Heart left ventricle (tissue), 16 donors: ENCODE measurements around the gene SCAI. TPM values are rescaled to one million over a fixed set of nuclear protein-coding genes. Genes with fewer than 3 reads are reported as not detected.

Experiments
- ATAC-seq, 4 donors: fragments of 200-7000 bp; cut with Tn5 transposase; one replicate each; pipeline ENCODE4 v1.9.1; 2020 to 2022; ENCODE audit warnings: moderate library complexity in 4 of 4, mild to moderate bottlenecking in 3 of 4, moderate number of reproducible peaks in 1 of 4
- DNase-seq, 5 donors: peaks; one replicate each; pipeline ENCODE4 v3.0.0-alpha.2; 2020
- H3K27ac ChIP-seq, 12 donors: fragments of 200-600 bp; sonication (generic) in 4 of 12; one replicate each; pipeline versions ENCODE4 v1.5.0 to v1.8.0; 2016 to 2022; ENCODE audit warnings: mild to moderate bottlenecking in 2 of 12
- H3K27me3 ChIP-seq, 9 donors: fragments of 200-600 bp; sonication (generic) in 2 of 9; one replicate each; pipeline versions ENCODE4 v1.5.1 to v1.8.0; 2016 to 2022; ENCODE audit warnings: mild to moderate bottlenecking in 3 of 9
- H3K36me3 ChIP-seq, 9 donors: fragments of 200-600 bp; sonication (generic) in 2 of 9; one replicate each; pipeline versions ENCODE4 v1.5.0 to v1.8.0; 2018 to 2022; ENCODE audit warnings: mild to moderate bottlenecking in 2 of 9
- H3K4me1 ChIP-seq, 12 donors: fragments of 200-600 bp; sonication (generic) in 4 of 12; one replicate each; pipeline versions ENCODE4 v1.5.0 to v1.8.0; 2016 to 2022; ENCODE audit warnings: mild to moderate bottlenecking in 3 of 12
- H3K4me3 ChIP-seq, 12 donors: fragments of 200-600 bp; sonication (generic) in 4 of 12; one replicate each; pipeline versions ENCODE4 v1.5.0 to v1.8.0; 2017 to 2022; ENCODE audit warnings: mild to moderate bottlenecking in 9 of 12, moderate library complexity in 4 of 12
- H3K9me3 ChIP-seq, 12 donors: fragments of 200-600 bp; sonication (generic) in 4 of 12; one replicate each; pipeline versions ENCODE4 v1.5.0 to v1.8.0; 2016 to 2022; ENCODE audit warnings: mild to moderate bottlenecking in 1 of 12
- CTCF ChIP-seq, 12 donors: fragments of 200-600 bp; sonication (generic) in 4 of 12; IDR thresholded peaks; one replicate each; pipeline versions ENCODE4 v1.5.0 to v1.8.0; 2018 to 2022; ENCODE audit warnings: antibody characterized with exemption in 12 of 12, mild to moderate bottlenecking in 5 of 12
- POLR2A ChIP-seq, 2 donors: fragments of 450-650 bp; IDR thresholded peaks; one replicate each; pipeline ENCODE4 v1.6.1; 2017; ENCODE audit warnings: antibody characterized with exemption in 2 of 2, mild to moderate bottlenecking in 2 of 2, moderate library complexity in 2 of 2
- WGBS, 4 donors: extraction: QIAGEN DNeasy Blood & Tissue Kit in 2 of 4; methylation state at CpG; one replicate each; pipeline versions ENCODE4 v1.1.5 to v1.1.7; 2013 to 2018; 5-methylcytosine and 5-hydroxymethylcytosine counted together
- intact Hi-C, 10 donors: fragments of 100-400 bp; cut with DNase I; formaldehyde crosslinking; loops; one replicate each; pipeline versions ENCODE4 v1.11.1 to v1.14.2; 2022
- polyA plus RNA-seq, 2 donors: library from polyadenylated mRNA; stranded (reverse); fragments of 200-250 nt; gene quantifications; one replicate each; pipeline ENCODE4 v1.2.3, GENCODE V29; 2013
- total RNA-seq, 9 donors: library from RNA; depleted of rRNA in 2 of 9; stranded (reverse); fragments of >200 nt in 2 of 9; fragmentation: NEBNext Ultra II Directional in 3 of 9; extraction: Animal tissue kit (Norgen Biotek cat#: 25700) in 3 of 9; gene quantifications; one replicate each; pipeline versions ENCODE4 v1.1.0 to v1.2.4, GENCODE V29; 2016 to 2023
- donor health status: ischemic (EF 13 %, LVEDD 7.1; RV severe dilation, severe dysfunction).
- donor health status: healthy with polysubstance abuse.
- donor health status: DM: no; HTN: yes; CAD: no.
- donor health status: DM: no; HTN: no; CAD: no.
- donor health status: ischemic (EF 25% LVEDD 6.9; RV normal size, moderate dysfunction).
- donor health status: ischemic (EF 25% LVEDD 5.7; RV mildly dilated, moderate dysfunction).
- donor health status: healthy.
- donor health status: DM: yes; HTN: yes; CAD: no.
- donor health status: ischemic (EF 35%, LVEDD 5.7; RV mildly dilated, moderate dysfunction).
- donor health status: nonischemic (EF 11% LVEDD 7.7; RV severe dilation, severe dysfunction).
- donor health status: DM: yes; HTN: yes; CAD: no.
- donor health status: PGD.
- donor health status: ischemic (EF 29% LVEDD 5.4; RV normal size, mild dysfunction).
- donor health status: nonischemic (EF 23%, LVEDD 6.1; RV moderate dilation, normal function).

The SCAI gene
- total and polyA plus RNA-seq, 11 donors, result 1.4 to 5.3 (median 3.8) TPM

DNA sequence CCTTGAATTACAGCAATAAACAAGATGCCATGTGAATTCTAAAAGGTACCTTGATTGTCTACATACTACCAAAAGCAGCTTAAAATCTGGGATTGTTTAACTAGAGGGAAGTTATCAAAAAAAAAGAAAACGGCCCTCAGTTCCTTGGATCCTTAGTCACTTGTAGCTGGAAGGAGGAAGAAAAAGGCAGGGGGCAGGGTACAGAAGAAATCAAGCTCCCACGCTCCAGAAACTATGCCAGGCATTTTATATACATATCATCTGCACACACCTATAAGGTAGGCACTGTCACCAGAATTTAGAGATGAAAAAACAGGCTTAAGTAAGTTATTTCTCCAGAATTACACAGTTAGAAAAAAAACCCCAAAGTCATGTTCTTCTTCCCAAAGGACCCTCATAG is 63.4 kb downstream of the SCAI start:
- DNase-seq, result no peak
- intact Hi-C loops, result no loop called here
- no peak overlapping the region for H3K27ac ChIP-seq
- H3K36me3 ChIP-seq, result no peaks in the 10 kb centered on the region
- ATAC-seq, result no peak
- no peak overlapping the region for H3K4me3 ChIP-seq
- WGBS, 4 donors, result 68 to 76% (median 73%) methylated on average over 2 of the region's 2 CpGs
- H3K9me3 ChIP-seq, result peaks cover 0 to 19% (median 0%) of the 10 kb centered on the region in 12 donors
- TF ChIP-seq CTCF (IDR thresholded peaks at IDR 0.05), result no peak
- no peak for TF ChIP-seq POLR2A (IDR thresholded peaks at IDR 0.05)
- H3K27me3 ChIP-seq, result no peaks in the 10 kb centered on the region
- no peaks in the 10 kb centered on the region for H3K4me1 ChIP-seq

DNA sequence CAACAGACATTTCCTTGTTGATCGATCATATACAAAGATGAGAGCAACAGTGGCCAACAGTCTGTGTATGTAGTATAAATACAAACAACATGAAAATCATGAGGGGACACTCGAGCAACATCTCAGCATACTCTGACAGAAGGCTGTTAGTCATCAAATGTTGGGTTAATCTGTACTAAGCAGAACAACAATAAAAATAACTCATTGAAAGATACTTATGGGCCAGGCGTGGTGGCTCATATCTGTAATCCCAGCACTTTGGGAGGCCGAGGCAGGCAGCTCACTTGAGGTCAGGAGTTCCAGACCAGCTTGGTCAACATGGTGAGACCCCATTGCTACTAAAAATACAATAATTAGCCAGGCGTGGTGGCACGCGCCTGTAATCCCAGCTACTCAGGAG is 67.3 kb downstream of the SCAI start:
- no peaks in the 10 kb centered on the region for H3K27me3 ChIP-seq
- H3K9me3 ChIP-seq, result peaks cover 0 to 5% (median 0%) of the 10 kb centered on the region in 12 donors
- no peaks in the 10 kb centered on the region for H3K36me3 ChIP-seq
- WGBS, 4 donors, result 80 to 97% (median 96%) methylated on average over 7 of the region's 7 CpGs
- DNase-seq (no peak), ATAC-seq (no peak)
- H3K27ac ChIP-seq, result no peak overlapping the region
- H3K4me3 ChIP-seq, result no peak overlapping the region
- no peak for TF ChIP-seq CTCF (IDR thresholded peaks at IDR 0.05)
- no peak for TF ChIP-seq POLR2A (IDR thresholded peaks at IDR 0.05)
- intact Hi-C loops, result no loop called here
- H3K4me1 ChIP-seq, result no peaks in the 10 kb centered on the region

DNA sequence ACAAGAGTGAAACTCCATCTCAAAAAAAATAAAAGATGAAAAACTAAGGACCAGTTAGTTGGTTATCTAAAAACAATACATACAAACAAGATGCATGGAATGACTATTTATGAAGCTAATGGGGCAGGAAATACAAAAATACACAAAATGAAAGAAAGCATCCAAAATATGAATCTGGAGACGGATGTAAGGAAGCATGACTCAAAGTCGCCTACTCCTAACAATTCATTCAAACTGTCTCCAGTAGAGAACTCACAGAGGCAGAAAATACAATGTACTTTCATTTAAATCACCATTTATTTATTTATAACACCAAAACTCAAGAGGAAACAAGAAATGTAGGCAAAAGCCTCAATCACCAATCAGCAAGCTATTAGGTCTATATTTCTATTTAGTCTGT is 68.4 kb downstream of the SCAI start:
- intact Hi-C loops, result no loop called here
- Histone ChIP-seq H3K4me3 (no peak overlapping the region), H3K27ac (no peak overlapping the region), H3K27me3 (no peaks in the 10 kb centered on the region), H3K4me1 (no peaks in the 10 kb centered on the region), H3K36me3 (no peaks in the 10 kb centered on the region), H3K9me3 (no peaks in the 10 kb centered on the region)
- TF ChIP-seq CTCF (IDR thresholded peaks at IDR 0.05), result no peak
- TF ChIP-seq POLR2A (IDR thresholded peaks at IDR 0.05), result no peak
- no peak for DNase-seq
- WGBS, 4 donors, result 75 to 86% (median 79%) methylated on average over 2 of the region's 2 CpGs
- no peak for ATAC-seq

- Histone ChIP-seq H3K9me3 (peaks cover 0 to 8% (median 0%) of the 10 kb centered on the region in 12 donors), H3K36me3 (no peaks in the 10 kb centered on the region), H3K4me3 (no peak overlapping the region), H3K27me3 (no peaks in the 10 kb centered on the region), H3K27ac (peak overlapping the region in 1 of 12 donors; percentile 36), H3K4me1 (peaks cover 0 to 6% (median 0%) of the 10 kb centered on the region in 12 donors)
- TF ChIP-seq POLR2A (IDR thresholded peaks at IDR 0.05) (no peak), CTCF (IDR thresholded peaks at IDR 0.05) (no peak)
- ATAC-seq, result no peak
- intact Hi-C loops, result no loop called here
- no peak for DNase-seq
- 63 to 76% (median 67%) methylated on average over 10 of the region's 10 CpGs for WGBS, 4 donors
These were observed 76.3 kb downstream of the SCAI start for GRCh38 chr9:125066839-125067619.
